Neural cell (in vitro differentiated cells): ENCODE data around the gene OR6X1. TPM values are rescaled to one million over a fixed set of nuclear protein-coding genes. Genes with fewer than 3 reads are reported as not detected.

Source experiments
- H2AFZ ChIP-seq: fragments of 200-600, 300-800 bp; sonication (generic), shearing (Covaris generic); 2 replicates; pipeline ENCODE4 v1.6.0; 2014; ENCODE audit warnings: low read depth, mild to moderate bottlenecking, antibody characterized with exemption, low read length, moderate library complexity
- H3F3A ChIP-seq: fragments of 200-600 bp; shearing (Covaris generic); 2 replicates; pipeline ENCODE4 v1.6.1; 2016; ENCODE audit warnings: mild to moderate bottlenecking, moderate library complexity, mixed read lengths, antibody characterized with exemption, low read length; ENCODE audit not compliant: insufficient read depth, poor library complexity, severe bottlenecking
- H3K27ac ChIP-seq: fragments of 200-600, 300-800 bp; sonication (generic), shearing (Covaris generic); 2 replicates; pipeline ENCODE4 v1.5.1; 2014; ENCODE audit warnings: mild to moderate bottlenecking, low read length, moderate library complexity
- H3K27me3 ChIP-seq: fragments of 300-800, 200-600 bp; sonication (generic), shearing (Covaris generic); 2 replicates; pipeline ENCODE4 v1.6.0; 2014; ENCODE audit warnings: mild to moderate bottlenecking, low read depth, low read length, moderate library complexity; ENCODE audit not compliant: insufficient read depth
- H3K36me3 ChIP-seq: fragments of 300-800, 200-600 bp; sonication (generic), shearing (Covaris generic); 2 replicates; pipeline ENCODE4 v1.5.1; 2014; ENCODE audit warnings: mild to moderate bottlenecking, antibody characterized with exemption, low read length, moderate library complexity; ENCODE audit not compliant: insufficient read depth
- H3K4me2 ChIP-seq: fragments of 300-800, 200-600 bp; sonication (generic), shearing (Covaris generic); 2 replicates; pipeline ENCODE4 v1.6.0; 2014; ENCODE audit warnings: mild to moderate bottlenecking, low read length
- H3K4me3 ChIP-seq: fragments of 300-800, 200-600 bp; sonication (generic), shearing (Covaris generic); 2 replicates; pipeline ENCODE4 v1.5.1; 2014; ENCODE audit warnings: mild to moderate bottlenecking, low read length, moderate library complexity
- H3K79me2 ChIP-seq: fragments of 200-600 bp; shearing (Covaris generic); replicated peaks from 2 replicates; pipeline ENCODE4 v1.6.0; 2014; ENCODE audit warnings: mild to moderate bottlenecking, low read length, moderate library complexity; ENCODE audit not compliant: insufficient read depth
- H3K9ac ChIP-seq: fragments of 300-800, 200-600 bp; sonication (generic), shearing (Covaris generic); 2 replicates; pipeline ENCODE4 v1.6.1; 2016; ENCODE audit warnings: mild to moderate bottlenecking, low read length, mixed read lengths
- H3K9me2 ChIP-seq: fragments of 200-600 bp; shearing (Covaris generic); 2 replicates; pipeline ENCODE4 v1.6.1; 2016; ENCODE audit warnings: mild to moderate bottlenecking, low read length, mixed read lengths; ENCODE audit not compliant: insufficient read depth
- H3K9me3 ChIP-seq: fragments of 200-600, 300-800 bp; sonication (generic), shearing (Covaris generic); 2 replicates; pipeline ENCODE4 v1.6.1; 2016; ENCODE audit warnings: mild to moderate bottlenecking, mixed run types, low read length, moderate library complexity, mixed read lengths
- H4K20me1 ChIP-seq: fragments of 200-600 bp; shearing (Covaris generic); 2 replicates; pipeline ENCODE4 v1.6.1; 2016; ENCODE audit warnings: mild to moderate bottlenecking, mixed run types; ENCODE audit not compliant: insufficient read depth
- EP300 ChIP-seq: fragments of 450-650 bp; conservative IDR thresholded peaks from 2 replicates; pipeline ENCODE4 v1.6.1; 2014; ENCODE audit warnings: antibody characterized with exemption, mild to moderate bottlenecking, moderate library complexity; ENCODE audit not compliant: poor library complexity, severe bottlenecking
- EZH2 ChIP-seq: fragments of 200-600, 300-800 bp; shearing (Covaris generic), sonication (generic); IDR thresholded peaks from 2 replicates; pipeline ENCODE4 v1.6.1; 2014; ENCODE audit warnings: antibody characterized with exemption, low read length, borderline replicate concordance, mild to moderate bottlenecking; ENCODE audit not compliant: insufficient read depth, poor library complexity, severe bottlenecking
- MXI1 ChIP-seq: fragments of 450-650 bp; conservative IDR thresholded peaks from 2 replicates; pipeline ENCODE4 v1.6.1; 2014; ENCODE audit warnings: antibody characterized with exemption, mild to moderate bottlenecking; ENCODE audit not compliant: poor library complexity, severe bottlenecking
- POLR2AphosphoS5 ChIP-seq: IDR thresholded peaks from 2 replicates; pipeline ENCODE4 v1.6.1; 2012
- RAD21 ChIP-seq: fragments of 450-650 bp; conservative IDR thresholded peaks from 2 replicates; pipeline ENCODE4 v1.6.1; 2014; ENCODE audit warnings: antibody characterized with exemption, mild to moderate bottlenecking, moderate library complexity
- SMC3 ChIP-seq: fragments of 450-650 bp; conservative IDR thresholded peaks from 2 replicates; pipeline ENCODE4 v1.6.1; 2014; ENCODE audit warnings: antibody characterized with exemption, mild to moderate bottlenecking, moderate library complexity; ENCODE audit not compliant: poor library complexity
- TAF1 ChIP-seq: IDR thresholded peaks from 2 replicates; pipeline ENCODE4 v1.6.1; 2012; ENCODE audit warnings: low read depth
- polyA minus RNA-seq: library from RNA; depleted of rRNA, polyadenylated mRNA; stranded (reverse); fragments of >200 nt; gene quantifications from 2 replicates; pipeline ENCODE4 v1.2.3, GENCODE V29; 2014
- polyA plus RNA-seq: library from polyadenylated mRNA; depleted of rRNA; stranded (reverse); fragments of >200 nt; gene quantifications from 2 replicates; pipeline ENCODE4 v1.2.3, GENCODE V29; 2014
- TF ChIP-seq, protein P1 (sequence below): fragments of 450-650 bp; IDR thresholded peaks from 2 replicates; pipeline ENCODE4 v1.5.1; 2014; ENCODE audit warnings: antibody characterized with exemption, mild to moderate bottlenecking, moderate library complexity; ENCODE audit not compliant: poor library complexity, severe bottlenecking
- TF ChIP-seq, protein P2 (sequence below): IDR thresholded peaks from 2 replicates; pipeline ENCODE4 v1.6.1; 2012; ENCODE audit warnings: borderline replicate concordance

The OR6X1 gene, protein sequence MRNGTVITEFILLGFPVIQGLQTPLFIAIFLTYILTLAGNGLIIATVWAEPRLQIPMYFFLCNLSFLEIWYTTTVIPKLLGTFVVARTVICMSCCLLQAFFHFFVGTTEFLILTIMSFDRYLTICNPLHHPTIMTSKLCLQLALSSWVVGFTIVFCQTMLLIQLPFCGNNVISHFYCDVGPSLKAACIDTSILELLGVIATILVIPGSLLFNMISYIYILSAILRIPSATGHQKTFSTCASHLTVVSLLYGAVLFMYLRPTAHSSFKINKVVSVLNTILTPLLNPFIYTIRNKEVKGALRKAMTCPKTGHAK
- polyA plus RNA-seq = not detected in 2 replicates
- polyA minus RNA-seq = not detected in 2 replicates

DNA sequence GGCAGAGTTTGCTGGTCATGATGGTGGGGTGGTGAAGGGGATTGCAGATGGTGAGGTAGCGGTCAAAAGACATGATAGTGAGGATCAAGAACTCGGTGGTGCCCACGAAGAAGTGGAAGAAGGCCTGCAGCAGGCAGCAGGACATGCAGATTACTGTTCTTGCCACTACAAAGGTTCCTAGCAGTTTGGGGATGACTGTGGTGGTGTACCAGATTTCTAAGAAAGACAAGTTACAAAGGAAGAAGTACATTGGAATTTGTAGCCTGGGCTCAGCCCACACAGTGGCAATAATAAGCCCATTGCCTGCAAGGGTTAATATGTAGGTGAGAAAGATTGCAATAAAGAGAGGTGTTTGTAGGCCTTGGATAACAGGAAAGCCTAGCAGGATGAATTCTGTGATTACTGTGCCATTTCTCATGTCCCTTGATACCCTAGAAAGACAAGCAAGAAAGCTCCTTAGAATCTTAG is at the start of gene OR6X1:
TSS of gene OR6X1 (minus strand) at position 418 of the 468 bp plus-strand sequence. CDS start at position 418, 0 bp downstream.
- Histone ChIP-seq H4K20me1 (no peaks in the 10 kb centered on the region), H3K36me3 (no peaks in the 10 kb centered on the region), H2AFZ (no peak within 1 kb of the TSS), H3K27ac (no peak within 1 kb of the TSS), H3K27me3 (no peaks in the 10 kb centered on the region), H3K9ac (no peak within 1 kb of the TSS), H3K4me2 (no peak within 1 kb of the TSS), H3F3A (no peaks in the 10 kb centered on the region), H3K4me3 (no peak within 1 kb of the TSS), H3K79me2 (no peaks in the 10 kb centered on the region), H3K9me2 (no peaks in the 10 kb centered on the region), H3K9me3 (no peaks in the 10 kb centered on the region)
- TF ChIP-seq SMC3 (no peak), MXI1 (no peak), EP300 (no peak), RAD21 (no peak), POLR2AphosphoS5 (no peak), EZH2 (no peak), TAF1 (no peak)
- TF ChIP-seq, protein P1, sequence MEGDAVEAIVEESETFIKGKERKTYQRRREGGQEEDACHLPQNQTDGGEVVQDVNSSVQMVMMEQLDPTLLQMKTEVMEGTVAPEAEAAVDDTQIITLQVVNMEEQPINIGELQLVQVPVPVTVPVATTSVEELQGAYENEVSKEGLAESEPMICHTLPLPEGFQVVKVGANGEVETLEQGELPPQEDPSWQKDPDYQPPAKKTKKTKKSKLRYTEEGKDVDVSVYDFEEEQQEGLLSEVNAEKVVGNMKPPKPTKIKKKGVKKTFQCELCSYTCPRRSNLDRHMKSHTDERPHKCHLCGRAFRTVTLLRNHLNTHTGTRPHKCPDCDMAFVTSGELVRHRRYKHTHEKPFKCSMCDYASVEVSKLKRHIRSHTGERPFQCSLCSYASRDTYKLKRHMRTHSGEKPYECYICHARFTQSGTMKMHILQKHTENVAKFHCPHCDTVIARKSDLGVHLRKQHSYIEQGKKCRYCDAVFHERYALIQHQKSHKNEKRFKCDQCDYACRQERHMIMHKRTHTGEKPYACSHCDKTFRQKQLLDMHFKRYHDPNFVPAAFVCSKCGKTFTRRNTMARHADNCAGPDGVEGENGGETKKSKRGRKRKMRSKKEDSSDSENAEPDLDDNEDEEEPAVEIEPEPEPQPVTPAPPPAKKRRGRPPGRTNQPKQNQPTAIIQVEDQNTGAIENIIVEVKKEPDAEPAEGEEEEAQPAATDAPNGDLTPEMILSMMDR = no peak
- TF ChIP-seq, protein P2, sequence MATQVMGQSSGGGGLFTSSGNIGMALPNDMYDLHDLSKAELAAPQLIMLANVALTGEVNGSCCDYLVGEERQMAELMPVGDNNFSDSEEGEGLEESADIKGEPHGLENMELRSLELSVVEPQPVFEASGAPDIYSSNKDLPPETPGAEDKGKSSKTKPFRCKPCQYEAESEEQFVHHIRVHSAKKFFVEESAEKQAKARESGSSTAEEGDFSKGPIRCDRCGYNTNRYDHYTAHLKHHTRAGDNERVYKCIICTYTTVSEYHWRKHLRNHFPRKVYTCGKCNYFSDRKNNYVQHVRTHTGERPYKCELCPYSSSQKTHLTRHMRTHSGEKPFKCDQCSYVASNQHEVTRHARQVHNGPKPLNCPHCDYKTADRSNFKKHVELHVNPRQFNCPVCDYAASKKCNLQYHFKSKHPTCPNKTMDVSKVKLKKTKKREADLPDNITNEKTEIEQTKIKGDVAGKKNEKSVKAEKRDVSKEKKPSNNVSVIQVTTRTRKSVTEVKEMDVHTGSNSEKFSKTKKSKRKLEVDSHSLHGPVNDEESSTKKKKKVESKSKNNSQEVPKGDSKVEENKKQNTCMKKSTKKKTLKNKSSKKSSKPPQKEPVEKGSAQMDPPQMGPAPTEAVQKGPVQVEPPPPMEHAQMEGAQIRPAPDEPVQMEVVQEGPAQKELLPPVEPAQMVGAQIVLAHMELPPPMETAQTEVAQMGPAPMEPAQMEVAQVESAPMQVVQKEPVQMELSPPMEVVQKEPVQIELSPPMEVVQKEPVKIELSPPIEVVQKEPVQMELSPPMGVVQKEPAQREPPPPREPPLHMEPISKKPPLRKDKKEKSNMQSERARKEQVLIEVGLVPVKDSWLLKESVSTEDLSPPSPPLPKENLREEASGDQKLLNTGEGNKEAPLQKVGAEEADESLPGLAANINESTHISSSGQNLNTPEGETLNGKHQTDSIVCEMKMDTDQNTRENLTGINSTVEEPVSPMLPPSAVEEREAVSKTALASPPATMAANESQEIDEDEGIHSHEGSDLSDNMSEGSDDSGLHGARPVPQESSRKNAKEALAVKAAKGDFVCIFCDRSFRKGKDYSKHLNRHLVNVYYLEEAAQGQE = no peak

DNA sequence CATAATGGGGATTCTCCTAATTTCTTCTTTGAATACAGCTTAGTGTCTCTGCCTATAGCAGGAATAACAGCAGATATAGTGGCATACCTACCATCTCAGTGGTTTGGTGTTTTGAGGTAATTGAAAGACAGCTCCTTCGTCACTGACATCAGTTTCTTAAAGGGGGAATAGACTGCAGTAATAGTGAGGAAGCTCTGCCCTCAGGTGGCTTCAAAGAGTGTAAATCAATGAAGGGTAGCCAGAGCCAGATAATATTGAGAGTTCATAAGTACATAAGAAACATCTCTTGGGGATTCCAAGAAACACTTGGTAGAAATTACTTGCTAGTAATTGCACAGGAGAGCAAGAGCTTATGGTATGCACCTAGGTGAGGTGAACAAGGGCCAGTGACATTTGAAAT is 47.4 kb upstream of the OR6X1 start:
- Histone ChIP-seq H3K27me3 (no peaks in the 10 kb centered on the region), H3K9me2 (no peaks in the 10 kb centered on the region), H2AFZ (no peak overlapping the region), H3F3A (no peaks in the 10 kb centered on the region), H3K4me3 (no peak overlapping the region), H3K4me2 (no peak overlapping the region), H3K27ac (no peak overlapping the region), H3K36me3 (no peaks in the 10 kb centered on the region), H3K9me3 (no peaks in the 10 kb centered on the region), H3K79me2 (no peaks in the 10 kb centered on the region), H4K20me1 (no peaks in the 10 kb centered on the region), H3K9ac (no peak overlapping the region)
- TF ChIP-seq, protein P2 = no peak
- no peak for TF ChIP-seq RAD21
- TF ChIP-seq EP300 = no peak
- no peak for TF ChIP-seq POLR2AphosphoS5
- TF ChIP-seq TAF1 = no peak
- TF ChIP-seq MXI1 = no peak
- no peak for TF ChIP-seq SMC3
- TF ChIP-seq, protein P1 = no peak
- TF ChIP-seq EZH2 = no peak
